A549 (cell line): ENCODE results near the gene DAB1.

Source experiments
- CBX2 ChIP-seq: fragments of 200-600 bp; sonication (generic); IDR thresholded peaks from 2 replicates; pipeline ENCODE4 v1.6.1; 2016; ENCODE audit warnings: low read depth, mild to moderate bottlenecking, borderline replicate concordance
- CTCF ChIP-seq: fragments of >200 bp; sonication (Bioruptor Twin); formaldehyde crosslinking; IDR thresholded peaks from 3 replicates; pipeline ENCODE4 v1.5.1; 2016
- FOSL2 ChIP-seq, 2 experiments: fragments of 450-650 bp in 1 of 2; fragments of >200 bp in 1 of 2; sonication (Bioruptor Twin) in 1 of 2; formaldehyde crosslinking; IDR thresholded peaks; 2 replicates each; pipeline versions ENCODE4 v1.5.0 to v1.6.1; 2016 to 2020; ENCODE audit warnings: mild to moderate bottlenecking in 1 of 2, moderate library complexity in 1 of 2
- GATA3 ChIP-seq: IDR thresholded peaks from 2 replicates; pipeline ENCODE4 v1.6.1; 2012; ENCODE audit warnings: borderline replicate concordance
- KDM1A ChIP-seq: fragments of 200-600 bp; sonication (generic); IDR thresholded peaks from 2 replicates; pipeline ENCODE4 v1.6.1; 2016; ENCODE audit warnings: low read depth, mild to moderate bottlenecking
- MAX ChIP-seq: IDR thresholded peaks from 2 replicates; pipeline ENCODE4 v1.6.1; 2012
- MAZ ChIP-seq: fragments of 150-350 bp; IDR thresholded peaks from 2 replicates; pipeline ENCODE4 v1.6.1; 2014; ENCODE audit warnings: antibody characterized with exemption, low read depth, low read length, borderline replicate concordance
- MYC ChIP-seq: IDR thresholded peaks from 2 replicates; pipeline ENCODE4 v1.6.1; 2012; ENCODE audit warnings: mild to moderate bottlenecking, inconsistent platforms, low read length, improper control_type of control experiment, borderline replicate concordance
- POLR2A ChIP-seq: IDR thresholded peaks from 2 replicates; pipeline ENCODE4 v1.6.1; 2012; ENCODE audit warnings: mild to moderate bottlenecking, low read length
- RAD21 ChIP-seq, 2 experiments: fragments of >200 bp in 1 of 2; sonication (Bioruptor Twin) in 1 of 2; formaldehyde crosslinking in 1 of 2; IDR thresholded peaks in 1 of 2; conservative IDR thresholded peaks in 1 of 2; 2 replicates in 1 of 2; 3 replicates in 1 of 2; pipeline ENCODE4 v1.6.1; 2012 to 2018; ENCODE audit warnings: inconsistent platforms in 1 of 2
- USF2 ChIP-seq: fragments of 450-650 bp; IDR thresholded peaks from 2 replicates; pipeline ENCODE4 v1.6.1; 2014; ENCODE audit warnings: antibody characterized with exemption

- TF ChIP-seq CTCF: no peak
- no peak for TF ChIP-seq FOSL2 (IDR thresholded peaks at IDR 0.05)
- TF ChIP-seq FOSL2 (CRISPR knock-in tag; IDR thresholded peaks at IDR 0.05): no peak
- TF ChIP-seq MAX: no peak
- no peak for TF ChIP-seq POLR2A
- no peak for TF ChIP-seq MAZ
- no peak for TF ChIP-seq CBX2
- TF ChIP-seq GATA3: no peak
- no peak for TF ChIP-seq KDM1A
- TF ChIP-seq USF2: no peak
- TF ChIP-seq RAD21 (conservative IDR thresholded peaks at IDR 0.05 in 1 of 2, IDR thresholded peaks at IDR 0.05 in 1 of 2): no peak
- no peak for TF ChIP-seq MYC
These were observed 191.4 kb downstream of the DAB1 start for GRCh38 chr1:57232500-57232899.
